Kidney (tissue), 14 donors: ENCODE results near the gene MKNK1. TPM values are rescaled to one million over a fixed set of nuclear protein-coding genes. Genes with fewer than 3 reads are reported as not detected.

Experiments used
- DNase-seq, 5 donors: peaks; one replicate each; pipeline ENCODE4 v3.0.0-alpha.2; 2013 to 2020
- FAIRE-seq: peaks from 2 replicates; lab custom pipeline; 2012; peaks lifted over from hg19 to GRCh38; lab: Jason Lieb, UNC
- H3K27ac ChIP-seq, 2 donors: one replicate each; pipeline ENCODE4 v1.7.0; 2013; ENCODE audit warnings: low read depth in 2 of 2, low read length in 2 of 2, inconsistent platforms in 1 of 2
- H3K27me3 ChIP-seq: one replicate; pipeline ENCODE4 v1.7.1; 2013; ENCODE audit warnings: low read length, inconsistent platforms; ENCODE audit not compliant: control insufficient read depth, insufficient read depth
- H3K36me3 ChIP-seq, 3 donors: one replicate each; pipeline versions ENCODE4 v1.7.0 to v1.7.1; 2013; ENCODE audit warnings: low read length in 3 of 3, control low read depth in 1 of 3, inconsistent platforms in 1 of 3; ENCODE audit not compliant: insufficient read depth in 3 of 3, control insufficient read depth in 2 of 3
- H3K4me1 ChIP-seq, 3 donors: one replicate each; pipeline versions ENCODE4 v1.7.0 to v1.7.1; 2013; ENCODE audit warnings: low read length in 3 of 3, inconsistent platforms in 1 of 3, low read depth in 1 of 3; ENCODE audit not compliant: control insufficient read depth in 2 of 3, insufficient read depth in 2 of 3
- H3K4me3 ChIP-seq, 3 donors: one replicate each; pipeline versions ENCODE4 v1.7.0 to v1.8.1; 2013; ENCODE audit warnings: low read length in 3 of 3, control low read depth in 1 of 3, inconsistent platforms in 1 of 3
- H3K9ac ChIP-seq, 3 donors: one replicate each; pipeline versions ENCODE4 v1.7.0 to v1.7.1; 2013; ENCODE audit warnings: low read length in 3 of 3, control low read depth in 1 of 3, inconsistent platforms in 1 of 3
- H3K9me3 ChIP-seq, 3 donors: one replicate each; pipeline versions ENCODE4 v1.7.0 to v1.7.1; 2013; ENCODE audit warnings: low read length in 3 of 3, control low read depth in 1 of 3, inconsistent platforms in 1 of 3; ENCODE audit not compliant: control insufficient read depth in 2 of 3, insufficient read depth in 1 of 3
- intact Hi-C: fragments of 100-400 bp; cut with DNase I; formaldehyde crosslinking; loops from one replicate; pipeline ENCODE4 v1.11.1; 2022
- polyA plus RNA-seq: library from polyadenylated mRNA; stranded (reverse); fragments of 350-450 nt; fragmentation: Illumina TruSeq; extraction: RNeasy Lipid Tissue Mini Kit (QIAGEN cat#74804); gene quantifications from one replicate; pipeline ENCODE4 v1.2.3, GENCODE V29; 2014; ENCODE audit warnings: low read depth, low replicate concordance; ENCODE audit not compliant: insufficient read depth
- total RNA-seq: library from RNA; stranded (reverse); fragmentation: NEBNext Ultra II Directional; extraction: Animal tissue kit (Norgen Biotek cat#: 25700); gene quantifications from one replicate; pipeline ENCODE4 v1.2.1, GENCODE V29; 2021
- TF ChIP-seq, protein P1 (sequence below): IDR thresholded peaks from 3 replicates; pipeline ENCODE4 v1.5.1; 2012; ENCODE audit warnings: mild to moderate bottlenecking, moderate library complexity, borderline replicate concordance; ENCODE audit not compliant: insufficient read depth; ENCODE audit errors: extremely low read depth
- donor health status: control.
- donor health status: control.
- donor health status: control.
- donor health status: control.
- donor health status: control.
- donor health status: DM: yes; HTN: yes; CAD: no.
- donor health status: Normal renal cell carcinoma (clear cell type).

MKNK1 gene
- total and polyA plus RNA-seq, 2 donors from 2014 or later = 17.5 to 49.7 TPM

DNA sequence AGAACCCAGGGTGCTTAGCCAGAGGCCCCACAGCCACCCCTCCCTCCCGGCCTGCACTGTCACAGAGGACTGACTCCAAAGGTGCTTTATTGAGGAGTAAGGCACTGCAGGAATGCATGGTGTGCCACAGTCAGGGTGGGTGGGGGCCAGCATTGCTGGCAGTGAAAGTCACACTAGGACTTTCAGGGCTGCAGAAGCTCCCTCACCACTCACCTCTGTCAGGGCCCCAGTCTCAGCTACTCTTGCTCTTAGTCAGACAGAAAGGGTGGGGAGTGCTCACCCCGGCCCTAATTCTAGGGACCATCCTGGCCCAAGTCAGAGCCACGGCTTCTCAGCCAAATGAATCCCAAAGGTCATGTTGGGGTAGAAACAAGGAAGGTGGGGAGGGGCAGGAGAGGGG is 72.0 kb downstream of the MKNK1 start:
- H3K4me1 ChIP-seq = peaks cover 0 to 4% (median 0%) of the 10 kb centered on the region in 3 donors
- no peaks in the 10 kb centered on the region for H3K36me3 ChIP-seq
- TF ChIP-seq, protein P1, sequence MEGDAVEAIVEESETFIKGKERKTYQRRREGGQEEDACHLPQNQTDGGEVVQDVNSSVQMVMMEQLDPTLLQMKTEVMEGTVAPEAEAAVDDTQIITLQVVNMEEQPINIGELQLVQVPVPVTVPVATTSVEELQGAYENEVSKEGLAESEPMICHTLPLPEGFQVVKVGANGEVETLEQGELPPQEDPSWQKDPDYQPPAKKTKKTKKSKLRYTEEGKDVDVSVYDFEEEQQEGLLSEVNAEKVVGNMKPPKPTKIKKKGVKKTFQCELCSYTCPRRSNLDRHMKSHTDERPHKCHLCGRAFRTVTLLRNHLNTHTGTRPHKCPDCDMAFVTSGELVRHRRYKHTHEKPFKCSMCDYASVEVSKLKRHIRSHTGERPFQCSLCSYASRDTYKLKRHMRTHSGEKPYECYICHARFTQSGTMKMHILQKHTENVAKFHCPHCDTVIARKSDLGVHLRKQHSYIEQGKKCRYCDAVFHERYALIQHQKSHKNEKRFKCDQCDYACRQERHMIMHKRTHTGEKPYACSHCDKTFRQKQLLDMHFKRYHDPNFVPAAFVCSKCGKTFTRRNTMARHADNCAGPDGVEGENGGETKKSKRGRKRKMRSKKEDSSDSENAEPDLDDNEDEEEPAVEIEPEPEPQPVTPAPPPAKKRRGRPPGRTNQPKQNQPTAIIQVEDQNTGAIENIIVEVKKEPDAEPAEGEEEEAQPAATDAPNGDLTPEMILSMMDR = no peak
- no peaks in the 10 kb centered on the region for H3K9me3 ChIP-seq
- H3K27me3 ChIP-seq = peaks cover 17% of the 10 kb centered on the region
- H3K9ac ChIP-seq = no peak overlapping the region
- no peak for DNase-seq
- H3K4me3 ChIP-seq = no peak overlapping the region
- intact Hi-C loops = loop anchor here (10.0 kb wide), 1 partner anchor 193 kb away; no protein-coding TSS in a partner anchor
- H3K27ac ChIP-seq = no peak overlapping the region
- FAIRE-seq = no peak

DNA sequence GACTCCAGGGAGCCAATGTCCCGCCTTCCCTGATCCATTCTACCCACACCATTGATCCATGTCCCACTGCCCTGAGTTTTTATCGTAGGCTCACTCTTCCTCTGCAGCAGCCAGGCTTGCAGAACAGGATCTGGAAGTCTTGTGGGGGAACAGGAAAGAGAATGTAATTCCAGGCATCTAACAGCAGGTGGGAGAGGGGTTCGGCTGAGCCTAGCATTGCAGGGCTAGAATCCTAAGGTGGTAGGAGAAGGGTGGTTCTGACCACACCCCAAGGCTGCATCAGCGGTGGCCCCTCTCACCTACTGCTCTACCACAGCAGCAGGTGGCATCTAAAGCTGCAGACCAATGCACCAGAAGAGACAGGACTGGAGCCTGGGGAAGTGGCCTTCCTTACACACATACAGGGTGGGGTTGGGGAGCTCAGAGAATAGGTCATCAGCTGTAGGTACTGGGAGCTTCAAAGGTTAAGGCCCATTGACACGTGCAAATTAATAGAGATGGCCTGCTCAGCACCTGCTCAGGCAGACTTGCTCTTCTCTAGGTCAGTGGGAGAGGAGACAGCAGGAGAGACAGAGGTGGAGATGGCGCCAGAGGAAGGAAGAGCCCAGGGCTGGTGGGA is 73.2 kb downstream of the MKNK1 start:
- TF ChIP-seq, protein P1 = no peak
- peak in 3 of 5 donors; percentile 31 to 53 (median 48) for DNase-seq
- H3K9me3 ChIP-seq = no peaks in the 10 kb centered on the region
- FAIRE-seq = no peak
- H3K36me3 ChIP-seq = no peaks in the 10 kb centered on the region
- no peak overlapping the region for H3K9ac ChIP-seq
- H3K27ac ChIP-seq = no peak overlapping the region
- peaks cover 17% of the 10 kb centered on the region for H3K27me3 ChIP-seq
- intact Hi-C loops = loop anchor here (10.0 kb wide), 1 partner anchor 194 kb away; no protein-coding TSS in a partner anchor
- peaks cover 0 to 4% (median 0%) of the 10 kb centered on the region in 3 donors for H3K4me1 ChIP-seq
- no peak overlapping the region for H3K4me3 ChIP-seq

DNA sequence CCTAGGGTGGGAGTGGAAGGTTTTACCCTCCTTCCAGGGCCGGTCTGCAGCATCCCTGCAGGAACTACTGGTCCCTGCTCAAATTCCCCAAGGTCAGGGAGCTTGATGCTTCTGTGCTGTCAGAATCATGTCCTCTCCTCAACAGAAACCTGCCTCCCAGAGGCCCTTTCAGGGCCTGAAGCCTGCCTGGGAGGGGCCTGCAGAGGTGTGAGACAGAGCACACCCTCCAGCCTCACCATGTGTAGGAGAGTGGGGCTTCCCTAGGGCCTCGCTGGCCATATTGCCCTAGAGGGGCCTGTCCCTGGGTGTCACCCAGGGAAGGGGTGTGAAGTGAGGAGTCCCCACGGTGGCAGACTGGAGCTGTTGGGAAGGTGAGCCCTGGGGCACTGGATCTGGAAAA is 73.8 kb downstream of the MKNK1 start:
- H3K27ac ChIP-seq = no peak overlapping the region
- FAIRE-seq = no peak
- peaks cover 21% of the 10 kb centered on the region for H3K27me3 ChIP-seq
- TF ChIP-seq, protein P1 = no peak
- no peaks in the 10 kb centered on the region for H3K36me3 ChIP-seq
- intact Hi-C loops = loop anchor here (10.0 kb wide), 1 partner anchor 194 kb away; no protein-coding TSS in a partner anchor
- no peaks in the 10 kb centered on the region for H3K9me3 ChIP-seq
- H3K4me3 ChIP-seq = no peak overlapping the region
- H3K9ac ChIP-seq = no peak overlapping the region
- H3K4me1 ChIP-seq = peaks cover 0 to 4% (median 0%) of the 10 kb centered on the region in 3 donors
- DNase-seq = no peak
